AG04449 (cell line): ENCODE data around the gene PRKCI.
A peak's percentile ranks its signal among the peaks of the same experiment; 100 is the strongest.

Source experiments
- CTCF ChIA-PET: fragments of 350-600 bp; formaldehyde crosslinking; extraction: SDS; loops from one replicate; lab custom pipeline; 2021; ENCODE audit warnings: antibody characterized with exemption; lab: Yijun Ruan, JAX
- POLR2A ChIA-PET: fragments of 400-600, 350-600 bp; formaldehyde crosslinking; extraction: SDS; loops from one replicate; lab custom pipeline; 2020; ENCODE audit warnings: antibody characterized with exemption, inconsistent platforms; lab: Yijun Ruan, JAX
- DNase-seq: peaks from one replicate; pipeline ENCODE4 v3.0.0-alpha.2; 2010; ENCODE audit warnings: low read depth, low spot score
- H3K4me3 ChIP-seq: 2 replicates; pipeline ENCODE4 v1.5.1; 2011; ENCODE audit warnings: low read depth, mild to moderate bottlenecking, control low read depth, low read length
- TF ChIP-seq, protein P1 (sequence below): IDR thresholded peaks from one replicate; pipeline ENCODE4 v1.5.1; 2011; ENCODE audit warnings: mild to moderate bottlenecking, moderate library complexity, low read length, control low read depth, inconsistent platforms; ENCODE audit not compliant: insufficient read depth; ENCODE audit errors: missing control alignments

PRKCI gene

DNA sequence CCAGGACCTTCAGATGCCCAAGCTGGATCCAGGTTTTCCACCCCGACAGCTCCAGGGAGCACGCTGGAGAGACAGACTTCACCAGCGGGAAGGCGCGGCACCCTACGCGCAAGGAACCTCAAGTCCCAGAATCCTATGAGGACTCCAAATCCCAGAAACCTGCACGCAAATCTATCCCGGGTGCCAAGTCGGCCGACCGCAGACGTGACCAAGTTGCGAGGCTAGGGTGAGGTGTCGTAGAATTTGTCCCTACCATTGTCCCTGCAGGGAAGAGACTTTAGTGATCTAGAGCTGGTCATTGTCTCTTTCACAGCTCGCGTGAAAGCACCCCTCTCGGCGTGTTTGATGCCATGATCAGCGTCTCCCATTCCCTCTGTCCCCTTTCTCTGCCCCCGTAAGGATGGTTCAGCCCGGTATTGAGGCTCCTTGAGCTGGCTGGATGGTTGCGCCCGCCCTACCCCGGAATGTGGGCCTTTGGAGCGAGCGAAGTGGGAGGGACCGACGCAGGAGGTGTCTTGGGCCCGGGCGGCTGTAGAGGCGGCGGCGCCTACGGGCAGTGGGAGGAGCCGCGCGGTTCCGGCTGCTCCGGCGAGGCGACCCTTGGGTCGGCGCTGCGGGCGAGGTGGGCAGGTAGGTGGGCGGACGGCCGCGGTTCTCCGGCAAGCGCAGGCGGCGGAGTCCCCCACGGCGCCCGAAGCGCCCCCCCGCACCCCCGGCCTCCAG, at the start of gene PRKCI:
Gene PRKCI, plus strand, starts transcription at position 501 of the 723 bp plus-strand sequence. CDS start 246 bp downstream, outside the sequence.
- TF ChIP-seq, protein P1, sequence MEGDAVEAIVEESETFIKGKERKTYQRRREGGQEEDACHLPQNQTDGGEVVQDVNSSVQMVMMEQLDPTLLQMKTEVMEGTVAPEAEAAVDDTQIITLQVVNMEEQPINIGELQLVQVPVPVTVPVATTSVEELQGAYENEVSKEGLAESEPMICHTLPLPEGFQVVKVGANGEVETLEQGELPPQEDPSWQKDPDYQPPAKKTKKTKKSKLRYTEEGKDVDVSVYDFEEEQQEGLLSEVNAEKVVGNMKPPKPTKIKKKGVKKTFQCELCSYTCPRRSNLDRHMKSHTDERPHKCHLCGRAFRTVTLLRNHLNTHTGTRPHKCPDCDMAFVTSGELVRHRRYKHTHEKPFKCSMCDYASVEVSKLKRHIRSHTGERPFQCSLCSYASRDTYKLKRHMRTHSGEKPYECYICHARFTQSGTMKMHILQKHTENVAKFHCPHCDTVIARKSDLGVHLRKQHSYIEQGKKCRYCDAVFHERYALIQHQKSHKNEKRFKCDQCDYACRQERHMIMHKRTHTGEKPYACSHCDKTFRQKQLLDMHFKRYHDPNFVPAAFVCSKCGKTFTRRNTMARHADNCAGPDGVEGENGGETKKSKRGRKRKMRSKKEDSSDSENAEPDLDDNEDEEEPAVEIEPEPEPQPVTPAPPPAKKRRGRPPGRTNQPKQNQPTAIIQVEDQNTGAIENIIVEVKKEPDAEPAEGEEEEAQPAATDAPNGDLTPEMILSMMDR: no peak
- H3K4me3 ChIP-seq: peak within 1 kb of the TSS; percentile 74
- DNase-seq: peak; percentile 81
- ChIA-PET POLR2A (interaction anchor here (0.5 to 1.9 kb wide), 4 partner anchors 11 to 631 kb away, joined by 3 to 9 read pairs (median 4); partner anchors contain the start of gene PHC3), CTCF (interaction anchor here (1.2 to 1.3 kb wide), 2 partner anchors 10 to 33 kb away, joined by 4 to 5 read pairs; no protein-coding TSS in a partner anchor)

DNA sequence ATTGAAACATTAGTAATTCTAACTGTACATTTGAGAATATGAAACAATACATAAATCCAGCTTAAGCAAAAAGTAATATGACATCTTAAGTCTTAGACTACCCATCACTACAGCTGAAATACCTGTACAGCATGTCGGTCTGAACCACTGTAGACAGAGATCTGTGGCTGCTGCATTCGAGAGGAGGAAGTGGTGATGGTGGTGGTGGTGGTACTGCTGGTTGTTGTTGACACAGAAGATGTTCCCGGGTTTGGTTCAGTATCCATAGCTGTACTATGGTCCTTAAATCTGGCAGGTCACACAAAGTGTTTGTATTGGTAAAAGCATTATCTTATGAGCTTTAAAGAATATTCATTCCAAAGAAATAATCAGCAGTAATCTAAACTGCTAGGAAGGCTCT, 43.6 kb upstream of the PRKCI start:
- TF ChIP-seq, protein P1: no peak
- no peak for DNase-seq
- CTCF ChIA-PET: no interaction called here
- H3K4me3 ChIP-seq: no peak overlapping the region
- POLR2A ChIA-PET: no interaction called here

DNA sequence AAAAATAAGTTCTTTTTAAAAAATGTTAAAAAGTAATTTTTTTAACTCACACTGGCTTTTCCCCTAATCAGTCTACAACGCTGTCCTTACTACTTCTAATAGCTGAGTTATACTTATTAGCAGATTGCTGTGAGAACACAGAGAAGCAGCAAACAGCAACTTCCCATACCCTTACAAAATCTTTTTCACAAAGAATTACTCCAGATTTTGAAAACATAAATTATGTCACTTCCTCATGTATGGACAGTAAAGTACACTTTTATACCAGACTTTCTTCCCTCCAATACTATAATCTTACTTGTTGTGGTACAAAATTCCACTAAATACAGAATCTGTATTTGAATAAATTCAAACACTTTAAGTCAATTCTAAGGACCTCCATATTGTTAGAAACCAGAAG, 42.8 kb upstream of the PRKCI start:
- POLR2A ChIA-PET: no interaction called here

DNA sequence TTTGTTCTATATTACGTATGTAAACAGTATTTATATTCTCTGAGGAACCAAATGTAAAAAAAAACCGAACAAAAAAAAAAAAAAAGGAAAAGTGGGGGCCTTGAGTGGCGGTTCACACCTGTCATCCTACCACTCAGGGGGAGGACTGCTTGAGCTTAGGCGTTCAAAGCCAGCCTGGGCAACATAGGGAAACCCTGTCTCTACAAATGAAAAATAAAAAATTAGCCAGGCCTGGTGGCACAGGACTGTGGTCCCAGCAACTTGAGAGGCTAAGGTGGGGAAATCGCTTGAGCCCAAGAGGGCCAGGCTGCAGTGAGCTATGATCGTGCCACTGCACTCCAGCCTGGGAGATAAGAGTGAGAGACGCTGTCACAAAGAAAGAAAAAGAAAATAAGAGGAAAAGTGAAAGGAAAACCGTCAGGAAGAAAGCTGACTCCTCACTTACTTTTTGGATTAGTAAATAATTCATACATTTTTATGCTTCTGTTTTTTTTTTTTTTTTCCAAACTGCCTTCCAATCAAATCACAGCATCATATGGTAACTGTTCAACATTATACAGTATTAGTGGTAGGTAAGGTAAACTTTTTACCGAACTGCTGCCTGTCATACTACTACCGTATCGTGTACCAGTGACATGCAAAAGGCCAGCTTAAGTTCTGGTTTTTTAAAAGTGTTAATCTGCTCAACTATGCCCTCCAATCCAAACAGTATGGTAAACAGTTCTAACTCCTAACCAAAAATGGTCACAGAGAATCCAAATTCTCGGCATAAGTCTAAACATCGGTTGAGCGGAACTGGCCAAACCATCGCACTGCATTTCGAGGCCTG, 41.9 kb upstream of the PRKCI start:
- DNase-seq: no peak
- TF ChIP-seq, protein P1: no peak
- peak overlapping the region; percentile 96 for H3K4me3 ChIP-seq
- ChIA-PET CTCF (interaction anchor here (0.6 to 1.1 kb wide), 3 partner anchors 9 to 632 kb away, joined by 3 to 5 read pairs (median 4); no protein-coding TSS in a partner anchor), POLR2A (interaction anchor here (0.6 kb wide), 1 partner anchor 683 kb away, joined by 3 read pairs; no protein-coding TSS in a partner anchor)

More for the DNA sequence above, 42.8 kb upstream of the PRKCI start:
- CTCF ChIA-PET: no interaction called here
- no peak for DNase-seq
- TF ChIP-seq, protein P1: no peak
- peak overlapping the region; percentile 96 for H3K4me3 ChIP-seq

DNA sequence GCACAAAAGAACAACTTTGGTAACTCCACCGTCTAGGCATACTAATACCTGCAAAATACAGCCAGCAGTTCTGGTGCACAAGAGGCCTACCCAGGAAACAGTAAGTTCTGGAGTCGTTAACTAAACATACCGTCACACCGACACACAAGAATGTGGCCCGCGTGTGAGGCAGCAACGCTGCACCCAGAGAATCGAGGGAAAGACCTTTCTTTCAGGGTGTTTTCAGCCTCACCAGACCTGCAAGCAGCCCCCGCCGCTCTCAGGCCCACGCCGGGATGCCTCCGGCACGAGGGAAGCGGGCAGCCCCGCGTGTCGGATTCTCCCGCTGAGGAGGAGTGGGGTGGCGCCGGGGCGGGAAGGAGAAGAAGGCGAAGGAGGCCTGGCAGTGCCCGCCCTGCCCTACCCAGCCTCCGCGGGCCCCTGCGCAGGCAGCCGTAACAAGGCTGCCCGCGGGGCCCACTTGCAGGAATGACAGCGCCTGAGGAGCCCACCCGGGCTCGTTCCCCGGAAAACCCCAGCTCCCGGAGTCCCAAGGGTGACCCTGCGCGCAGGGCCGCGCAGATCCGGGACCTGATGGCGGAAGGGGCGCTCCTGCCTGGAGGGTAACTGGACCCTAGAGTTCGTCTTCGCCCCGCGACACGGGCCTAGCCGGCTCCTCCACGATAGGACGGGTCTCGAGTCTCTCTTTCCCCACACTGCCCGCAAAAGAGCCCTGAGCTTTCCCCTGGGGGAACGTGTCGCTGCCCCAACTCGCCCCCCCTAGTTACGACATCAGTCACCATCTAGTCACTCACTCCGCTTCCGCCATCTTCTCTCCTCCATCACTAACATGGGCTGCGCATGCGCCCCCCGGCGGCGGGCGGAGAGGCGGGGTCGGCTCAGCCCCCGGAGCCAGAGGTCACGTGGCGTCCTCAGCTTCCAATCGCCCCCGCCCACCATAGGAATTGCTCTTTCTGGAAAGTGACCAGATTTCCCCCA, 41.0 kb upstream of the PRKCI start, which contains the start of gene PHC3:
Gene PHC3, minus strand, starts transcription at position 826 of the 978 bp plus-strand sequence. Its CDS starts 18 bp downstream, at position 808.
- peak within 1 kb of the TSS; percentile 96 for H3K4me3 ChIP-seq
- CTCF ChIA-PET: interaction anchor here (1.1 to 1.5 kb wide), 3 partner anchors 8 to 13 kb away, joined by 3 to 5 read pairs (median 4); no protein-coding TSS in a partner anchor
- TF ChIP-seq, protein P1: no peak
- POLR2A ChIA-PET: interaction anchor here (0.8 to 0.9 kb wide), 2 partner anchors 9 to 41 kb away, joined by 3 to 4 read pairs; partner anchors contain the start of gene PRKCI
- peak; percentile 24 for DNase-seq
